Skeletal muscle satellite cell (primary cell): ENCODE results near the gene SOD3.

Experiments
- H3K27me3 ChIP-seq: 2 replicates; pipeline ENCODE4 v1.7.0; 2013; ENCODE audit warnings: low read length; ENCODE audit not compliant: control insufficient read depth, insufficient read depth
- H3K36me3 ChIP-seq: 2 replicates; pipeline ENCODE4 v1.7.0; 2013; ENCODE audit warnings: mild to moderate bottlenecking, control low read depth, low read length; ENCODE audit not compliant: insufficient read depth
- H3K4me1 ChIP-seq: 2 replicates; pipeline ENCODE4 v1.7.0; 2013; ENCODE audit warnings: low read length; ENCODE audit not compliant: control insufficient read depth, insufficient read depth
- H3K4me2 ChIP-seq: 2 replicates; pipeline ENCODE4 v1.7.0; 2013; ENCODE audit warnings: mild to moderate bottlenecking, low read length
- H3K4me3 ChIP-seq: 2 replicates; pipeline ENCODE4 v1.7.0; 2013; ENCODE audit warnings: low read length
- H3K9ac ChIP-seq: 2 replicates; pipeline ENCODE4 v1.7.0; 2013; ENCODE audit warnings: mild to moderate bottlenecking, low read depth, low read length, moderate library complexity
- H3K9me3 ChIP-seq: replicated peaks from 2 replicates; pipeline ENCODE4 v1.7.0; 2013; ENCODE audit warnings: mild to moderate bottlenecking, control low read depth, low read length

The SOD3 gene

DNA sequence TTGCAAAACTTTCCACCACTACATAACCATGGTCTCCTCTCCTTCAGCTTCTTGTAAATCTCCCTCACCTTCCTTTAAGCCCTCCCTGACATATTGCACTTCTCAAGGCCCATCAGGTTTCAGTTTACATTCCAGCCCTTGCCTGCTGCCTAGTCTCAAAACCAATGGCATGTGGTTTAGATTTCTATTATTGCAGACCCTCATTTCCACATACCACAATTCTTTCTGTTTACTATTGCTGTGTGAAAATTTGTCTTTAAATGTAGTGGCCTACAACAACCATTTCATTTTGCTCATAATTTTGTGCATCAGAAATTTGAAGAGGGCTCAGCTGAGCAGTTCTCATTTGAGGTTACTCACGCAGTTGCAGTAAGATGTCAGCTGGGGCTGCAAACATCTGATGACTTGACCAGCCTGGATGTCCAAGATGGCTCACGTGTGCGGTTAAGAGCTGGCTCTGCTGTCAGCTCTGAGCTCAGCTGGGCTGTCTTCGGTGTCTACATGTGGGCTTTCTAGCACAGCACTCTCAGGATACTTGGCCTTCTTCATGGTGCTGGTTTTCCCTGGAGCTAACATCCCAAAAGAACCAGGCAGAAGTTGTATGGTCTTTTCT is 29.9 kb upstream of the SOD3 start:
- H3K4me1 ChIP-seq, result peaks cover 15% of the 10 kb centered on the region
- no peaks in the 10 kb centered on the region for H3K27me3 ChIP-seq

GRCh38 chr4:24768006-24768405 is 27.4 kb upstream of the SOD3 start:
- Histone ChIP-seq H3K4me3 (no peak overlapping the region), H3K27me3 (no peaks in the 10 kb centered on the region), H3K4me1 (peaks cover 22% of the 10 kb centered on the region), H3K9ac (no peak overlapping the region), H3K9me3 (no peaks in the 10 kb centered on the region), H3K36me3 (no peaks in the 10 kb centered on the region), H3K4me2 (no peak overlapping the region)

More for the DNA sequence above, 29.9 kb upstream of the SOD3 start:
- no peak overlapping the region for H3K9ac ChIP-seq
- no peaks in the 10 kb centered on the region for H3K9me3 ChIP-seq
- H3K4me2 ChIP-seq, result no peak overlapping the region
- no peaks in the 10 kb centered on the region for H3K36me3 ChIP-seq
- no peak overlapping the region for H3K4me3 ChIP-seq

GRCh38 chr4:24768604-24769003 is 26.8 kb upstream of the SOD3 start:
- Histone ChIP-seq H3K4me2 (no peak overlapping the region), H3K9ac (no peak overlapping the region), H3K36me3 (no peaks in the 10 kb centered on the region), H3K4me1 (peaks cover 20% of the 10 kb centered on the region), H3K4me3 (no peak overlapping the region), H3K9me3 (no peaks in the 10 kb centered on the region), H3K27me3 (no peaks in the 10 kb centered on the region)

DNA sequence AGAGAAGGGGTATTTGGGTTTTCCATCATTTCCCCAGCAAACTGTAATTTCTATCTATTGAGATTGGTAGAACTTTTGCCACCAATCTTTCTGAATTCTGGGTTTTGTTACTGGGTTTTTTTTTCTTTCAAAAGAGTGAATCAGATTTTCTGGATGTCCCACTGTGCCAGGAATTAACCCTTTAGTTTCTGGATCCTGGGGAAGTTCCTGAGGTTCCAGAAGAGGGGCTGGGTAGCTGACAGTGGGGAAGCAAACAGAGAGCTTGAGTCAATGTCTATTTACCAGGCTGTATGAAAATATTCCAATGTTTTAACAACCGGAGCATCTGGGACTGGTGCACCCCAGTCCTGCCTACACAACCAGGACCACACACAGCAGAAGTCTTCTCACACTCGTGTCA is 25.8 kb upstream of the SOD3 start:
- no peak overlapping the region for H3K4me2 ChIP-seq
- H3K4me1 ChIP-seq, result peaks cover 21% of the 10 kb centered on the region
- H3K9ac ChIP-seq, result no peak overlapping the region
- no peaks in the 10 kb centered on the region for H3K36me3 ChIP-seq
- no peak overlapping the region for H3K4me3 ChIP-seq
- H3K9me3 ChIP-seq, result no peaks in the 10 kb centered on the region
- no peaks in the 10 kb centered on the region for H3K27me3 ChIP-seq

DNA sequence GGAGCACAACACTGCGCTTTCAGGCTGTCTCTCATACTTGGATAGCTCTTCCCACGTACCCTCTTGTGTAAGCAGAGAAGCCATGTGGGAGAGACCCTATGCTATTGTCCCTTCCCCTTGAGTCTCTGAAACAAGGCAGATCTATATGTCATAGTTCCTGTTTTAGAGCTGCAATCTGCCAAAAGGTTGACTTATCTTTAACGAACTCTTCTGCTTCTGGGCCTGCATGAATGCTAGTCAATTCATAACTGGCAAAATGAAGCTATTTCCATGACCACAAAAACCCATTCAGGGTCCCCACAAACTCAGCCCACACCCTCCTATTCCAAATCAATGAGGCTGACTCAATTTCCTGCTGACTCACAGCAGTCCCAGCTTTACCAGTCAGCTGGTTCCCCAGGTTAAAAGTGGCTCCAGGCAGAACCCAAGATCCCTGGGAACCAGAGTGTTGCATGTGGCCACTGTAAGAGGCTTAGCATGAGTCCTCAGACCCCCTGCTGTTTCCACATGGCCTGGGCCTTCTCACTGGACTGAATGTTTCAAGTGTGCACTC is 25.3 kb upstream of the SOD3 start:
- Histone ChIP-seq H3K4me3 (no peak overlapping the region), H3K9me3 (no peaks in the 10 kb centered on the region), H3K36me3 (no peaks in the 10 kb centered on the region), H3K9ac (no peak overlapping the region), H3K27me3 (no peaks in the 10 kb centered on the region), H3K4me1 (peaks cover 26% of the 10 kb centered on the region), H3K4me2 (peak overlapping the region; percentile 34)

DNA sequence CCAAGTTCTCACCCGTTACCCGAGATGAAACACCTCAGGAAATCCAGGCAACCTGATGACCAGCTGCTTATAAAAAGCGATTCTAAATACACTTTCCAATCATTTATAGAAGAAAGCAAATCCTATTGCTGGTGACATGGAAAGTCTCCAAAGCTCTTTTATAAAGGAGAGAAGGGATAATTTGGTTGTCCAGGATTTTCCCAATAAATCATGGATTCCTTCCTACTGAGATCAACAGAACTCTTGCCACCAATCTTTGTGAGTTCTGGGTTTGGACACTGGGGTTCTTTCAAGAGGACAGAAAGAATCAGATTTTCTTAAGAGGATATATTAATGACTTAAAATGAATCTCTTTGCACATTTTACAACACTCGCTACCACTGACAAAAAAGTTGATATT is 24.7 kb upstream of the SOD3 start:
- Histone ChIP-seq H3K4me2 (peak overlapping the region; percentile 34), H3K4me1 (peaks cover 30% of the 10 kb centered on the region), H3K9me3 (no peaks in the 10 kb centered on the region), H3K36me3 (no peaks in the 10 kb centered on the region), H3K27me3 (no peaks in the 10 kb centered on the region), H3K4me3 (no peak overlapping the region), H3K9ac (no peak overlapping the region)

- Histone ChIP-seq H3K36me3 (no peaks in the 10 kb centered on the region), H3K4me1 (peaks cover 30% of the 10 kb centered on the region), H3K4me2 (no peak overlapping the region), H3K27me3 (no peaks in the 10 kb centered on the region), H3K4me3 (no peak overlapping the region), H3K9me3 (no peaks in the 10 kb centered on the region), H3K9ac (no peak overlapping the region)
Measured at GRCh38 chr4:24771241-24771640, 24.1 kb upstream of the SOD3 start.

- H3K4me1 ChIP-seq, result peaks cover 30% of the 10 kb centered on the region
- no peaks in the 10 kb centered on the region for H3K9me3 ChIP-seq
- H3K4me2 ChIP-seq, result no peak overlapping the region
- no peaks in the 10 kb centered on the region for H3K27me3 ChIP-seq
- no peak overlapping the region for H3K9ac ChIP-seq
- H3K36me3 ChIP-seq, result no peaks in the 10 kb centered on the region
- H3K4me3 ChIP-seq, result no peak overlapping the region
Measured at GRCh38 chr4:24772061-24772705, 23.2 kb upstream of the SOD3 start.

DNA sequence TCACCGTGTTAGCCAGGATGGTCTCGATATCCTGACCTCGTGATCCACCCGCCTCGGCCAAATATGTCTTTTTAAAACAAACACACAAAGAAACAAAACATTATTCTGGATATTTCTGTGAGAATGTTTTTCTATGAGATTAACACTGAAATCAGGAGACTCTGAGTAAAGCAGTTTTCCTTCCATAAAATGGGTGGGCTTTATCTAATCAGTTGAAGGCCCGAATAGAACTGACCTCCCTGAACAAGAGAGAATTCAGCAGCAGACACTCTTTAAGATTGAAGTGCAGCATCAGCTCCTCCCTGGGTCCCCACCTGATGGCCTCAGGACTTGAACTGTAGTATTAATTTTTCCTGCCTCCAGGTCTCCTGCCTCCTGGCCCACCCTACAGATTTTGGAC is 22.4 kb upstream of the SOD3 start:
- H3K9me3 ChIP-seq, result no peaks in the 10 kb centered on the region
- H3K9ac ChIP-seq, result no peak overlapping the region
- H3K36me3 ChIP-seq, result no peaks in the 10 kb centered on the region
- no peak overlapping the region for H3K4me3 ChIP-seq
- no peak overlapping the region for H3K4me2 ChIP-seq
- H3K4me1 ChIP-seq, result peaks cover 35% of the 10 kb centered on the region
- no peaks in the 10 kb centered on the region for H3K27me3 ChIP-seq

DNA sequence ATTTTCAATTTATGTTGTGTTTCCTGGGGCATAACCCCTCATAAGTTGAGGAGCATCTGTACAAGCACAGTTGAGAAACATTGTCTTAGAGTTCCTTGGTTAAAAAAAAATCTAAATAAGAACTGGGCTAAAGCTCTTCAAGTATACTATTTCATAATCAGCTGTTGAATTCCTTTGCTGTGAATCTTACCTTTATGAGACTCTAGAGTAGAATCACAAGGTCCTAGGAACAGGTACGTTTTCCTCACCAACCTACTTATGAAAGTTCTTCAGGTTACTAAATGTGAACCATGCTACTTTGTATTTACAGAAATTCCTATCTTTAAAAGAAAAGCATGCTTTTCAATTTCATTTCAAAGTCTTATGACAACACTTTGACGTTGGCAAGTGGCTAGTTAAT is 20.9 kb upstream of the SOD3 start:
- Histone ChIP-seq H3K4me2 (no peak overlapping the region), H3K9me3 (no peaks in the 10 kb centered on the region), H3K4me1 (peaks cover 47% of the 10 kb centered on the region), H3K9ac (no peak overlapping the region), H3K36me3 (no peaks in the 10 kb centered on the region), H3K4me3 (no peak overlapping the region), H3K27me3 (no peaks in the 10 kb centered on the region)

DNA sequence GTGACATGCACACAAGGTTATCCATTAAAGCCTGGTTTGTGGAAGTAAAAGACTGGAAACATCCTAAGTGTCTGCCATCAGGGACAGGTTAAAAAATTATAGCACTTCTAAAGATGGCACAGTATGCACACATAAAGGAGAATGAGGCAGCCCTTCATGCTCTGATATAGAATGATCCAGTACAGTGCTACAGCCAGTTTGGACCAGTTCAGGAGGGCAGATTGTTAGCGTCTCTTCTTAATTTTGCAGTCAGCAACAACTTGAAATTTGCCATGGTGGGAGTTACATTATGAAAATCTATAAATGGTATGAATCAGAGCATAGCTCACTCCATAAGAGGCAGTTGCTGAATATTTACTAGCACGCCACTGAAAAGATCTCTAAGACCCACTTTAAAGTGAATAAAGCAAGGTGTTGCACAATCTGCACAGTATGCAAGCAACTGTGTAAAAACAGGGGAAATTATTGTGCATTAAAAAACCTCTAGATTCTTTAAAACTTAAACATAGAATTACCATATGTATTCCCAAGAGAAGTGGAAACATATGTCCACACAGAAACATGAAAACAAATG is 20.3 kb upstream of the SOD3 start:
- Histone ChIP-seq H3K4me3 (no peak overlapping the region), H3K4me1 (peaks cover 41% of the 10 kb centered on the region), H3K36me3 (no peaks in the 10 kb centered on the region), H3K27me3 (no peaks in the 10 kb centered on the region), H3K9me3 (no peaks in the 10 kb centered on the region), H3K4me2 (no peak overlapping the region), H3K9ac (no peak overlapping the region)

DNA sequence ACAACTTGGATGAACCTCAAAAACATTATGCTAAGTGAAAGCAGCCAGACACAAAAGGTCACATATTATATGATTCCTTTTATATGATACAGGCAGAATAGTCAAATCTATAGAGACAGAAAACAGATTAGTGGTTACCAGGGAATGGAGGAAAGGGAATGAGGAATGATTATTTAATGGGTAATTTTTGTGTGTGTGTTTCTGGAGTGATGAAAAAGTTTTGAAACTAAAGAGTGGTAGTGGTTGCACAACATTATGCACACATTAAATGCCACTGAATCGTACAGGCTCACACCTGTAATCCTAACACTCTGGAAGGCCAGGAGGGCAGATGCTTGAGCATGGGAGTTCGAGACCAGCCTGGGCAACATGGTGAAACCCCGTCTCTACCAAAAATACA is 19.6 kb upstream of the SOD3 start:
- Histone ChIP-seq H3K9ac (no peak overlapping the region), H3K27me3 (no peaks in the 10 kb centered on the region), H3K4me2 (no peak overlapping the region), H3K4me3 (no peak overlapping the region), H3K4me1 (peaks cover 34% of the 10 kb centered on the region), H3K36me3 (no peaks in the 10 kb centered on the region), H3K9me3 (no peaks in the 10 kb centered on the region)
